ENCODE data around the gene NR3C2. TPM values are rescaled to one million over a fixed set of nuclear protein-coding genes. Genes with fewer than 3 reads are reported as not detected.

Gene NR3C2
- total RNA-seq, 2 donors from 2014 or later = 0.44 to 0.82 TPM

- 75 to 90% methylated on average over 2 to 5 of the region's 5 CpGs for WGBS, 2 experiments (ENCODE audit: insufficient coverage in 1 of 2, insufficient read length in 1 of 2)
- no peaks in the 10 kb centered on the region for H3K36me3 ChIP-seq (ENCODE audit: control insufficient read depth, insufficient read depth, low read length)
- H3K27ac Mint-ChIP-seq = no peak overlapping the region
- no peak overlapping the region for H3K27ac ChIP-seq (ENCODE audit: low read depth, low read length)
- no peaks in the 10 kb centered on the region for H3K4me1 ChIP-seq (ENCODE audit: control insufficient read depth, insufficient read depth, low read length)
- H3K9me3 Mint-ChIP-seq = no peaks in the 10 kb centered on the region
- DNase-seq = no peak
- no peak for TF ChIP-seq CTCF (conservative IDR thresholded peaks at IDR 0.05)
- no peaks in the 10 kb centered on the region for H3K9me3 ChIP-seq (ENCODE audit: control insufficient read depth, low read length)
- H3K4me3 ChIP-seq (ENCODE audit: low read length) = no peak overlapping the region
- no peak overlapping the region for H3K9ac ChIP-seq (ENCODE audit: extremely low read depth, low read length, poor library complexity, severe bottlenecking)
- H3K4me1 Mint-ChIP-seq = peaks cover 5% of the 10 kb centered on the region
- H3K36me3 Mint-ChIP-seq (ENCODE audit: low read depth) = no peaks in the 10 kb centered on the region
- H3K27me3 ChIP-seq (ENCODE audit: control insufficient read depth, insufficient read depth, low read length, poor library complexity, severe bottlenecking) = no peaks in the 10 kb centered on the region
- H3K27me3 Mint-ChIP-seq (ENCODE audit: insufficient read depth) = no peaks in the 10 kb centered on the region
- no peak overlapping the region for H3K4me3 Mint-ChIP-seq
Measured at GRCh38 chr4:148345509-148345908, 96.7 kb downstream of the NR3C2 start.

- Histone ChIP-seq H3K4me1 (ENCODE audit: control insufficient read depth, insufficient read depth, low read length) (no peaks in the 10 kb centered on the region), H3K27me3 (ENCODE audit: control insufficient read depth, insufficient read depth, low read length, poor library complexity, severe bottlenecking) (no peaks in the 10 kb centered on the region), H3K9me3 (ENCODE audit: control insufficient read depth, low read length) (no peaks in the 10 kb centered on the region), H3K9ac (ENCODE audit: extremely low read depth, low read length, poor library complexity, severe bottlenecking) (no peak overlapping the region), H3K36me3 (ENCODE audit: control insufficient read depth, insufficient read depth, low read length) (no peaks in the 10 kb centered on the region), H3K4me3 (ENCODE audit: low read length) (no peak overlapping the region), H3K27ac (ENCODE audit: low read depth, low read length) (no peak overlapping the region)
- no CpG with 5 or more reads among the region's 1 CpG for WGBS, 2 experiments (ENCODE audit: insufficient coverage in 1 of 2, insufficient read length in 1 of 2)
- Mint-ChIP-seq H3K27ac (no peak overlapping the region), H3K4me3 (no peak overlapping the region), H3K36me3 (ENCODE audit: low read depth) (no peaks in the 10 kb centered on the region), H3K27me3 (ENCODE audit: insufficient read depth) (no peaks in the 10 kb centered on the region), H3K9me3 (peaks cover 1% of the 10 kb centered on the region), H3K4me1 (peaks cover 5% of the 10 kb centered on the region)
- TF ChIP-seq CTCF (conservative IDR thresholded peaks at IDR 0.05) = no peak
- DNase-seq = no peak
Measured at GRCh38 chr4:148344941-148345340, 97.3 kb downstream of the NR3C2 start.

GRCh38 chr4:148344352-148344751 lies 97.9 kb downstream of the NR3C2 start:
- Histone ChIP-seq H3K27me3 (ENCODE audit: control insufficient read depth, insufficient read depth, low read length, poor library complexity, severe bottlenecking) (no peaks in the 10 kb centered on the region), H3K4me1 (ENCODE audit: control insufficient read depth, insufficient read depth, low read length) (no peaks in the 10 kb centered on the region), H3K9ac (ENCODE audit: extremely low read depth, low read length, poor library complexity, severe bottlenecking) (no peak overlapping the region), H3K27ac (ENCODE audit: low read depth, low read length) (no peak overlapping the region), H3K9me3 (ENCODE audit: control insufficient read depth, low read length) (no peaks in the 10 kb centered on the region), H3K36me3 (ENCODE audit: control insufficient read depth, insufficient read depth, low read length) (no peaks in the 10 kb centered on the region), H3K4me3 (ENCODE audit: low read length) (no peak overlapping the region)
- Mint-ChIP-seq H3K27me3 (ENCODE audit: insufficient read depth) (no peaks in the 10 kb centered on the region), H3K4me3 (no peak overlapping the region), H3K36me3 (ENCODE audit: low read depth) (no peaks in the 10 kb centered on the region), H3K9me3 (peaks cover 3% of the 10 kb centered on the region), H3K27ac (no peak overlapping the region), H3K4me1 (peaks cover 5% of the 10 kb centered on the region)
- 92 to 94% methylated on average over 1 to 2 of the region's 2 CpGs for WGBS, 2 experiments (ENCODE audit: insufficient coverage in 1 of 2, insufficient read length in 1 of 2)
- no peak for DNase-seq
- no peak for TF ChIP-seq CTCF (conservative IDR thresholded peaks at IDR 0.05)
